OCI-LY3 (cell line): ENCODE results near the gene HS1BP3.

ENCODE experiments used
- H2AFZ ChIP-seq: fragments of 200-600, 300-600 bp; shearing (Covaris generic); 2 replicates; pipeline ENCODE4 v1.6.0; 2014; ENCODE audit warnings: antibody characterized with exemption, low read depth, low read length
- H3K27ac ChIP-seq: fragments of 200-600, 300-600 bp; sonication (generic); 2 replicates; pipeline ENCODE4 v1.5.1; 2014; ENCODE audit warnings: mild to moderate bottlenecking, low read length, moderate library complexity, mixed read lengths
- H3K27me3 ChIP-seq: fragments of 200-600, 300-600 bp; sonication (generic); 2 replicates; pipeline ENCODE4 v1.6.1; 2014; ENCODE audit warnings: low read depth, low read length, mixed read lengths
- H3K36me3 ChIP-seq: fragments of 200-600, 300-600 bp; sonication (generic); replicated peaks from 2 replicates; pipeline ENCODE3; 2014; ENCODE audit warnings: low read depth, low read length, mixed read lengths
- H3K4me1 ChIP-seq: fragments of 300-600, 200-600 bp; sonication (generic); 2 replicates; pipeline ENCODE4 v1.6.1; 2014; ENCODE audit warnings: low read length, mixed read lengths
- H3K4me2 ChIP-seq: fragments of 200-600, 300-600 bp; sonication (generic); 2 replicates; pipeline ENCODE4 v1.6.1; 2014; ENCODE audit warnings: low read length, mixed read lengths
- H3K4me3 ChIP-seq: fragments of 300-600, 200-600 bp; sonication (generic); 2 replicates; pipeline ENCODE4 v1.5.1; 2014; ENCODE audit warnings: antibody characterized with exemption, mild to moderate bottlenecking, low read length, moderate library complexity
- H3K79me2 ChIP-seq: fragments of 300-600, 200-600 bp; shearing (Covaris generic); 2 replicates; pipeline ENCODE4 v1.6.1; 2014; ENCODE audit warnings: mild to moderate bottlenecking, low read length, mixed read lengths
- H3K9ac ChIP-seq: fragments of 300-600, 200-600 bp; shearing (Covaris generic); 2 replicates; pipeline ENCODE4 v1.6.0; 2014; ENCODE audit warnings: mild to moderate bottlenecking, low read length, moderate library complexity
- H3K9me3 ChIP-seq: fragments of 200-600, 300-600 bp; shearing (Covaris generic); 2 replicates; pipeline ENCODE4 v1.6.1; 2014; ENCODE audit warnings: low read length, mixed read lengths; ENCODE audit not compliant: insufficient read depth
- H4K20me1 ChIP-seq: fragments of 200-600, 300-600 bp; sonication (generic); 2 replicates; pipeline ENCODE4 v1.6.1; 2016; ENCODE audit warnings: low read length, mixed read lengths; ENCODE audit not compliant: insufficient read depth
- CTCF ChIP-seq: fragments of 200-600, 300-600 bp; sonication (generic); IDR thresholded peaks from 2 replicates; pipeline ENCODE4 v1.5.1; 2014; ENCODE audit warnings: antibody characterized with exemption, low read length, low read depth
- EZH2phosphoT487 ChIP-seq: fragments of 200-600 bp; shearing (Covaris generic); IDR thresholded peaks from 2 replicates; pipeline ENCODE4 v1.6.1; 2018; ENCODE audit warnings: antibody characterized with exemption, mixed run types, low read depth

HS1BP3 gene

DNA sequence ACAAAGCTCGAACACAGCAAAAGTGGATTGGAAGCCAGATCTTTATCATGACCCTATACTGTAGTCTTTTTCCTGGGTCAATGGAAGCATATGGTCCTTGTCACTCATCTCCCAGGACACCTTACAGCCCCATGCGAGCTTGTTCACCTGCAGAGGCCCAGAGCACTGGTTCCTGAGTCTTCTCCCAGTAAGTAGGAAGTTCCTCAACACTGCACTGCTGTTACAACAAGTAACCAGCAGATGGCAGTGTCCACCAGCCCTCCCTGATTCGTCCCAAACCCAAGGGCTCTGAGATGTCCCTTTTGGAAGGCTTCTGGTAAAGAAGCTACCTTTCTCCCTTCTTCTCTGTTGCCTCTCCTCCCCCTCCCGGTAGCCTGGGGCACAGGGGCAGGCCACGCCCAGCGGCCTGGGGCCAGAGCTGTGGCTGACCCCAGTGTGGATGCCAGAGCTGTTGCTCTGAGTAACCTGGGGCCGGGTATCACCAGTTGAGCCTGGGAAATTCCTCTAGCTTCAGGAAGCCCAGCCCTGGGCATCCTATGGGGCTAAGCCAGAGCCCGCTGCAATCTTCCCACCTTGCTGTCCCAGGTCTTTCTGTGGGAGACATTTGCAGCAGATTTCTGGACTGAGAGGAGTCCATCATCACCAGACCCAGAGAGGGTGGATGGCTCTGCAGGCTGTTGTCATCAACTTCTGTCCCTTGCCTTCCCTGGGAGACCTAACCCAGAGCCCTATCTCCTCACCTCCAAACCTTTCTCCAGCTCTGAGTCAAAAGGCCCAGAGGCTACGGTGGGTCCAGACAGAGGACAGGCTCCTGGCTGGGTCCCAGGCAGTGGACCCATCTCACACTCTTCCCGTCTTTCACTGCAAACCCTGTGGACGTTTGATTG, 10.8 kb upstream of the HS1BP3 start:
- Histone ChIP-seq H3K36me3 (no peaks in the 10 kb centered on the region), H3K9me3 (no peaks in the 10 kb centered on the region), H3K4me3 (no peak overlapping the region), H2AFZ (no peak overlapping the region), H4K20me1 (no peaks in the 10 kb centered on the region), H3K9ac (no peak overlapping the region), H3K27me3 (peaks cover 56% of the 10 kb centered on the region), H3K4me1 (peaks cover 31% of the 10 kb centered on the region), H3K4me2 (peak overlapping the region; percentile 43), H3K27ac (no peak overlapping the region), H3K79me2 (no peaks in the 10 kb centered on the region)
- TF ChIP-seq EZH2phosphoT487 (no peak), CTCF (peak; percentile 90)

GRCh38 chr2:20660506-20661420, 9.9 kb upstream of the HS1BP3 start:
- no peak overlapping the region for H2AFZ ChIP-seq
- peaks cover 47% of the 10 kb centered on the region for H3K27me3 ChIP-seq

DNA sequence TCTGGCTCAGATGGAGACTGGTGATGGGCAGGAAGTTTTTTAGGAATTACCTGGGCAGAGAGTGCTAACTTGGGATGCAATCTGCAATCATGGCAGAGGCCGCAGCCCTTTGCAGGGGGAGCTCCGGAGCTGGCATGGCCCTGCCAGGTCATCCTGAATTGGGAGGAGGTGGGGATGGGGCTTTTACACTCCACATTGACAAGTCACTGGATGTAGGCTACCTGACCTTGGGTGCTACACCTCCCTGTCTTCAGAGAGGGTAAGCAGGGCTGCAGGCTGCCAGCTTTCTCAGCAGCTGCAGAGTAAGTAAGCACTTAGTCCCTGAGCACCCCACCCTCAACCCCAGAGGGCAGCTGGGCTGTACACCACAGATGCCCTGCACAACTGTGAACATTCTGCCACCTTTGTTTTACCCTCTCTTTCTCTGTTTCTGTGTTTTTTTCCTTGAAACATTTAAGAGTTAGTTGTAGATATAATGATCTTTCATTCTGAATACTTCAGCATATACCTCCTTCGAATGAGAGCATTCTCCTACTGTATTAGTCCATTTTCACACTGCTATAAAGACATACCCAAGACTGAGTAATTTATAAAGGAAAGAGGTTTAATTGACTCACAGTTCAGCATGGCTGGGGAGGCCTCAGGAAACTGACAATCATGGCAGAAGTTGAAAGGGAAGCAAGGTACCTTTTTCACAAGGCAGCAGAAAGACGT, 6.8 kb upstream of the HS1BP3 start:
- Histone ChIP-seq H3K4me1 (peaks cover 27% of the 10 kb centered on the region), H3K36me3 (no peaks in the 10 kb centered on the region), H3K27me3 (peaks cover 26% of the 10 kb centered on the region), H3K4me2 (peak overlapping the region; percentile 60), H3K79me2 (no peaks in the 10 kb centered on the region), H3K9me3 (no peaks in the 10 kb centered on the region), H4K20me1 (no peaks in the 10 kb centered on the region), H3K9ac (no peak overlapping the region), H2AFZ (no peak overlapping the region), H3K27ac (no peak overlapping the region), H3K4me3 (no peak overlapping the region)
- no peak for TF ChIP-seq EZH2phosphoT487
- TF ChIP-seq CTCF = no peak

More at GRCh38 chr2:20660506-20661420, 9.9 kb upstream of the HS1BP3 start:
- H3K4me3 ChIP-seq = no peak overlapping the region
- H3K4me2 ChIP-seq = no peak overlapping the region; the same call in 1 of the 2 replicates
- no peaks in the 10 kb centered on the region for H3K79me2 ChIP-seq
- H3K36me3 ChIP-seq = no peaks in the 10 kb centered on the region
- TF ChIP-seq EZH2phosphoT487 (no peak), CTCF (no peak)
- peaks cover 36% of the 10 kb centered on the region for H3K4me1 ChIP-seq
- no peak overlapping the region for H3K27ac ChIP-seq
- no peaks in the 10 kb centered on the region for H3K9me3 ChIP-seq
- no peaks in the 10 kb centered on the region for H4K20me1 ChIP-seq
- no peak overlapping the region for H3K9ac ChIP-seq
